SK-N-DZ (cell line): ENCODE data around the gene CFAP298. TPM values are rescaled to one million over a fixed set of nuclear protein-coding genes. Genes with fewer than 3 reads are reported as not detected.
A peak's percentile ranks its signal among the peaks of the same experiment; 100 is the strongest.
"Not testable (repeated sequence)": the region's sequence is repeated elsewhere in the genome, so short reads cannot be mapped to it uniquely, and the experiment has no call there.

Experiments used
- DNase-seq: peaks from one replicate; pipeline ENCODE4 v3.0.0-alpha.2; 2015; ENCODE audit warnings: low spot score
- polyA plus RNA-seq, 2 experiments: library from polyadenylated mRNA; depleted of rRNA; stranded (reverse); fragments of >200 nt; gene quantifications; 2 replicates each; pipeline ENCODE4 v1.2.3, GENCODE V29; 2014

Gene CFAP298, protein sequence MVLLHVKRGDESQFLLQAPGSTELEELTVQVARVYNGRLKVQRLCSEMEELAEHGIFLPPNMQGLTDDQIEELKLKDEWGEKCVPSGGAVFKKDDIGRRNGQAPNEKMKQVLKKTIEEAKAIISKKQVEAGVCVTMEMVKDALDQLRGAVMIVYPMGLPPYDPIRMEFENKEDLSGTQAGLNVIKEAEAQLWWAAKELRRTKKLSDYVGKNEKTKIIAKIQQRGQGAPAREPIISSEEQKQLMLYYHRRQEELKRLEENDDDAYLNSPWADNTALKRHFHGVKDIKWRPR
- polyA plus RNA-seq (2014; cell fraction: cytosol; rRNA removed), result 51.6 and 61.9 TPM in 2 replicates
- 63.6 and 72.0 TPM in 2 replicates for polyA plus RNA-seq (2014; cell fraction: nucleus; rRNA removed)

DNA sequence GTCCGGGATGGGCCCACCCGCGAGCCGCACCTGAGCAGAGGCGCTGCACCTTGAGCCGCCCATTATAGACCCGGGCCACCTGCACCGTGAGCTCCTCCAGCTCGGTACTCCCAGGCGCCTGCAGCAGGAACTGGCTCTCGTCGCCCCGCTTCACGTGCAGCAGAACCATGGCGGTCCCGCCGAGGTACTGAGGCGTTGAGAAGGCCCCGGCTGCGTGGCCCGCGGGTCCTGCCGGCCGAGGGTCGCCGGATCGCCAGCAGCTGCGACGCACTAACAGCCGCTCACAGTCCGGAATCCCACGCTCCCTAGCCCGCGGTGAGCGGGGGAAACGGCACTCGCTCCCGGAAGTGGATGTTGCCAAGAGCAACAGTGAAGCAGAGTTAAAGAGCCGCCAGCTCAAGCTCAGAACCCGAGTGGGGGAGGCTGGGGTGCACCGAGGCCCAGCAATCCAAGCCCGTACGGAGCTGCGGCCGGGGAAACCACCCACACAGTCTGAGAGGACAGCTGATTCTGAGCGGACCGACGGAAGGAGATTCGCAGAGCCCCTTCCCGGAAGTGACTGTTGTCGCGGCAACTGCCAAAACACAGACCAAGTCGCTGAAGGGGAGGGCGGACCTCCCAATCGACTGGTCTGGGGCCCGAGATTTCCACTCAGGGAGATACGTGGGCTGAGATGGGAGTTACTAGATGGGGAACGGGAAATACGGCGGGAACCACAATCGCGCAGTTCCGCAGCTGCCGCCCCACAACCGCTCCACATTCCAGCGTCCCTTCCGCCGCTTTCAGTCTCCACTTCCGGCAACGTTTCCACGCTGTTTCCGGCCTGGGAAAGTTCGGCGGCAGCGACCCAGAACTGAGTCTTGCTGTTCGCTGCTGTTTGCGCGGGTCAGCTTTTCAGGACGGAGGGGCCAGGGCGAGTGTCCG lies at the start of gene CFAP298:
CFAP298 (minus strand) TSS at position 303 of the 924 bp plus-strand sequence; CDS start at position 169, 134 bp downstream.
- peak; percentile 87 for DNase-seq

DNA sequence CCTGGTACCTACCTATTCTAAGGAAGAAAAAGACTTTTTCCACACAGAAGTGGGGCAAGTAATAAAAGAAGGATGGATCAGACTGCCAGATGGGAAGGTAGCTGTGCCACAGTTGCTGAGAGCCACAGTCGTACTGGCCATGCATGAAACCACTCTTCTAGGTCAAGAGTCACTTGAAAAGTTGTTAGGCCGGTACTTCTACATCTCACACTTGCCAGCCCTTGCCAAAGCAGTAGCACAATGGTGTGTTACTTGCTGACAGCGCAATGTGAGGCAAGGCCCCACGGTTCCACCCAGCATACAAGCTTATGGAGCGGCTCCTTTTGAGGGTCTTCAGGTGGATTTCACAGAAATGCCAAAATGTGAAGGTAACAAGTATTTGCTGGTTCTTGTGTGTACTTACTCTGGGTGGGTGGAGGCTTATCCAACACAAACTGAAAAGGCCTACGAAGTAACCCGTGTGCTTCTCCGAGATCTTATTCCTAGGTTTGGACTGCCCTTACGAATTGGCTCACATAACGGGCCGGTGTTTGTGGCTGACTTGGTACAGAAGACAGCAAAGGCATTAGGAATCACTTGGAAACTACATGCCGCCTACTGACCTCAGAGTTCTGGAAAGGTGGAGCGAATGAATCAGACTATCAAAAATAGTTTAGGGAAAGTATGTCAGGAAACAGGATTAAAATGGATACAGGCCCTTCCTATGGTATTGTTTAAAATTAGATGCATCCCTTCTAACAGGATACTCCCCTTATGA lies 49.0 kb upstream of the CFAP298 start:
- not testable (repeated sequence) for DNase-seq

DNA sequence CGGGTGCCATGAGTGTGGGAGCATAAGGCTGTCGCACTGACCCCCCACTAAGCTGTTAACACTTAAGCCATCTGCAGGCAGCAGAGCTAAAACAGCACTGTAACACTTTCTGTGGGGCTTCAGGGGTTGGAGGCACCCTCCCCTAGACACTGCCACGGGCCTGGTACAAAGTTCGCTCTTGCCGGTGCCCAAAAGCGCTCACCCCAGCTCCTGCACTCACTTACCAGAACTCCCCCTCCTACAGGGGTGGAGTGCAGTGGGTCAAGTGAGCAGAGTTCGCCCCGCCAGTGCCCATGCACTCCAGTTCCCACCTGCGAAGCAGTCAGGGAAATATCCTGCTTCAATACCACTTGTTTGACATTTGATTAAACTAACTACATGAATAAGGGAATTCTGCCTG lies 46.3 kb upstream of the CFAP298 start:
- DNase-seq, result no peak

DNA sequence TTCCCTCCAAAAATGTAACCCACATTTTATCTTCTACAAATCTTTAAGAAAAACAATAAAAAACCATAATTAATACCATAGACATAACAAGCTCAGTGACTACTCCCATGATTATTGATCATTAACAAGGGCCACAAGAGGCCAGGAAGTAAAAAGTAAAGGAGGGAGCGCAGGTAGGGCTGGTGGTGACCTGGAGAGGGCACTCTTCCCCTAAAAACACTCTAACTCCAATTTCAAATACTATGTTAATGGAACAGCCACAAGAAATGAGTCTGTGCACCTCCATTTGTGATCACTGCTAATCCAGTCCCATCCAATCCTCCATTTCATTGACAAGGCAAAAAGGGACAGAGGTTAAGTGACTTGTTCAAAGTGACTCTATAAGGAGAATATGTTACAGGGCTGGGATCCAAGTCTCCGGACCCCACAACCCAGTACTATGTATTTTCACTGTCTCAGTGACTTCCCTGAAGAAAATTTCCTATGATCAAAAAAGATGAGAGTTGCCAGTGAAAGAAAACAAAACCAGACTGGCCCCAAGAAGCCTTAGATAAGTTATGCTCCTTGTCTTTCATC lies 41.2 kb upstream of the CFAP298 start:
- peak; percentile 2 for DNase-seq

DNA sequence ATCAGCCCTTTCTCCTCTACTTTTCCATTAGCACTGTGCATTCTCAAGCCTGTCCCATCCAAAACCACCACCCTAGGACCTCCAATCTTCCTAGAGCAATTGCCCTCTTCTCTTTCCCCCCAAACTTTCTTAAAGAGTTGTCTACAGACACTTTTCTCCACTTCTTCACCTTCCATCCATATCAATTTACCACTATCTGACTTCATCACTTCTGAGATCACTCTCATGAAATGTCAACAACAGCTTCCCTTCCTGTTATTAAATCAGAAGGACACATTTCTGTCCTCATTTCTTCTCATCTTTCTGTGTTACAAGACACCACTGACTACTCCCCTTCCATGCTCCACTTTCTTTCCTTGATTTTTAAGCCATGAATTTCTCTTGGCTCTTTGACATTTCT lies 36.0 kb upstream of the CFAP298 start:
- no peak for DNase-seq

DNA sequence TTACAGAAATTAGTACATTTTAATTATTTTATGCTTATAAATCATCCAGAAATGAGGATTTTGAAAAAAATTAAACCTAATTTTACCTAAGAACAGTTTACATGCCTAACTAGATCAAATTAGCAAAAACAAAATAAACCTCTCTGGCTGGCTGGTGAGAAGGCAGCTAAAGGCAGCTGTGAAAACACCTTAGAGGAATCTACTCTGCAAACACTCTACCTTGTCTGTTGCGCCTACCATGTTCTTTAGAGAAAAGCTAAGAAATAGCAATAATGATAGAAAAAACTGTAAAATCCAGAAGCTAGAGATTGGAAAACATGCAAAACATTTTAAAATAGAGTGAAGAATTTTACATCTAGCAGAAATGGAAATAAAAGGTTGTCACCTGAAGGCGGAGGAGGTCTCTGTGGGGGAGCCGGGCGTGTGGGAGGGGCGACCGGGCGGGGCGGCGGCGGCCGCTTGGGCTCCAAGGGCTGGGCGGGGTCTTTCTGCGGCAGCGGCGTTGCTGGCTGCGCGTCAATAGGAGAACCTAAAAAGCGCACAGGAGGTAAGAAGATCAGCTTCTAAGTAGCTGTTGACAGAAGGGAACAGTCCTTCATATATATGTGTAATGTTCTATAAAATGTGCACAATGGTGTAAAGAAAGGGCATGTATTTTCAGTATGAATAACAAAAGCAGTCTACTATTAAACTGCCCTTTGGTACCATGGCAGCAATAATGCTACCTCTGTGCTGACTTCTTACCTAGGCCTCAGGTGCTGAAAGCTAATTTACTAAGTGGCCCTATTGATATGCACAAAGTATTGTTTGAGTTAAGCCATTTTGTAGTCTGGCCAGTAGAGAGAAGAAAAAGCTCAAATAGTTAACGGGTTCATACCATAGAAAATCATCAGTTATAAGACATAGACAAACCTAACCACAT lies 33.3 kb upstream of the CFAP298 start:
- no peak for DNase-seq

DNA sequence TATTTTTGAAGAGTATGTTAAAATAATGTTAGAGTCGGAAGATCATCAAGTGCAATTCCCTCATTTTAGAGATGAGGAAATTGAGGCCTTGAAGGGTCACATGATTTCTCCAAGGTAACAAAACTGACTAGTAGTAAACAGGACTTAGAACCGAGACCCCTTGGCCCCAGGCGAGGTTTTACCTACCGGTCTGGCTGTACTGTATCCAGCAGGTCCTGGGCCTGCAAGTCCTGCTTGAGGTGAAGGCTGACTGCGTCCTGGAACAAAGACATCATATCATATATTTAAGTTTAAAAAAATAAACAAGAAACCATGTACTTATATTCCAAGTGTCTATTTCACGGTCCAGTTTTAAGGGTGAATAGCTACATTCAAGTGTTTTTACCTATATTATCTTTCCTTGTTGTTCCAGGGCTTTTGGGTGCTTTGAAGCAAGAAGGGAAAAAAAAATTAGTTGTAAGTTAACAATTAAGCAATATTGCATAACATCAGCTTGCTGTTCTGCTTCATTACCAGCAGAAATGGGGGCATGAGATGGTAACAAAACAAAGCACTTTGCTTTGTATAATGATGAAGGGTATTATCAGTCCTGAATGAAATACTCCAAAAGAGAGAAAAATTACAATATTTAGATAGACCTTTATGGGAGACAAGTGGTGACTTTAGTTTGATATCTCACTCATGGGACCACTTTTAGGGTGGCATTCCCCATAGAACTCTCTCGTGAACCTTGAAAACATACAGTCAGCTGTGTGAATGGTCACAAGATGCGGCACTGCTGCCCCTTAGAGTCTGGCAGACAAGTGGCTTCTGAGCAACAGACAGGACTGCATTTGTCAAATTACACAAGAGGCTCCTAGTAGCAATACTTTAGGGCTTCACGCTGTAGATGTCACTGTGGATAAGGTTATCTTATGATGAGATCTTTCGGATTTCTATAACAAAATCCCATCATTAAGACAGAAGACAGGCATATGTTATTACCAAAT lies 29.8 kb upstream of the CFAP298 start:
- no peak for DNase-seq

DNA sequence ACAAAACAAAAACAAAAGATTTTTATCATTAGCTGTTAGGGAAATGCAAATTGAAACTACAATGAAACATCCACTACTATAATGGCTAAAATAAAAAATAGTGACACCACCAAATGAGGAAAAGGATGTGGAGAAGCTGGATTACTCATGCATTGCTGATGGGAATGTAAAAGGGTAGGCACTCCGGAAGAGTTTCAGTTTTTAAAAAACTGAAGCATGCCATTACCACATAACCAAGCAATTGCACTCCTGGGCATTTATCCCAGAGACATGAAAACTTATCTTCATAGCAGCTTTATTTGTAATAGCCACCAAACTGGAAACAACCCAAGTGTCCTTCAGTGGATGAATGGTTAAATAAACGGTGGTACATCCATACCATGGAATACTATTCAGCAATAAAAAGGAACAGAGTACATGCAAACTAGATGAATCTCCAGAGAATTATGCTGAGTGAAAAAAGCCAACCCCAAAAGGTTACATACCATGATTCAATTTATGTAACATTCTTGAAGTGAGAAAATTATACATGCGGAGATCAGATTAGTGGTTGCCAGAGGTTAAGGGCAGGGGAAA lies 14.5 kb upstream of the CFAP298 start:
- DNase-seq, result no peak

DNA sequence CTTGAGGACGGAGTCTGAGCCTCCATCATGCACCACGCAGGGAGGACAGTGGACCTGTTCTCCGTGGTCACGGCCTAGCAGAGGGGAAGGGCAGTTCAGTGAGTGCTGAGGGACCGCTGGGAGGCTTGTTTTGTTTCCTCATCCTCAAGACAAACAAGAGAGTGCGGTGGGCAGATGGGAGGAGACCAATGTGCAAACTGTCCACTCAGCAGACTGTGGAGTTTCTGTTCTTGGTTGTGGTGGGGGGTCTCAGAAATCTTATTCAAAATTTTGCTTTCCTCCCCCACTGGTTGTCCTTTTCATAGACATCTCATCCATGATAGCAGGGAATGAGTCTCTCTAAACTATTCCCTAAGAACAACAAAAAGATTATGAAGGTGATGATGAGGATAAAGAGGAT lies 6.0 kb upstream of the CFAP298 start:
- DNase-seq, result not testable (repeated sequence)

DNA sequence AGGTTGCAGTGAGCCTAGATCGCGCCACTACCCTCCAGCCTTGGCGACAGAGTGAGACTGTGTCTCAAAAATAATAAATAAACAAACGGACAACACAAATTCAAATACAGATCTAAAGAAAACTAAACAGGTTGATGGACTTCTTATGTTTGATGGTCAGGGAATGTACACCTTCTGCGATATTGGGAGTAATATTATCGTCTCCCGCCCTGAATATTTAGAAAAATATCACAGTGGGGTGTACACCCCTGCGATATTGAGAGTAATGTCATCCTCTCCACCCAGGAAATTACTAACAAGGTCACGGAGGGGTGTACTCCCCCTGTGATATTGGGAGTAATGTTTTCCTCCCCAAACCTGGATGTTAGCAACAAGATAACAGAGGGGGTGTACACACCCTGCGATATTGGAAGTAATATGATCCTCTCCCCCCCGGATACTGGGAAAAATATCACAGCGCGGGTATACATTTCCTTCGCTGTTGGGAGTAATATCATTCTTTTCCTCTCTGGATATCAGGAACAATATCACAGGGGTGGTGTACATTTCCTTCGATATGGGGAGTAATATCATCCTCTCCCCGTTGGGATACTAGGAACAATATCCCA lies 1.4 kb upstream of the CFAP298 start:
- DNase-seq, result no peak

DNA sequence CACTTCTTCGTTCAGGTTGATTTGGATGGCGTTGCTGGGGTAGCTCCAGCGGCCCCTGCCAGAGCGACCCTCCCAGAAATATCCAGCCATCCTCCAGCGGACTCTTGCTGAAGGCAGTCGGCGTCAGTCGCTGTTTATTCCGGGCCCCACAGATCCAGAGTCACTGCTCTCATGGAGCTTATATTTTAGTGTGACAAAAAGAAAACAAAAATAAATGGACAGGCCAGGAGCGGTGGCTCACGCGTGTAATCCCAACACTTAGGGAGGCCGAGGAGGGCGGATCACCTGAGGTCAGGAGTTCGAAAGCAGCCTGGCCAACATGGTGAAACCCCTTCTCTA lies 791 bp upstream of the CFAP298 start:
- no peak for DNase-seq

DNA sequence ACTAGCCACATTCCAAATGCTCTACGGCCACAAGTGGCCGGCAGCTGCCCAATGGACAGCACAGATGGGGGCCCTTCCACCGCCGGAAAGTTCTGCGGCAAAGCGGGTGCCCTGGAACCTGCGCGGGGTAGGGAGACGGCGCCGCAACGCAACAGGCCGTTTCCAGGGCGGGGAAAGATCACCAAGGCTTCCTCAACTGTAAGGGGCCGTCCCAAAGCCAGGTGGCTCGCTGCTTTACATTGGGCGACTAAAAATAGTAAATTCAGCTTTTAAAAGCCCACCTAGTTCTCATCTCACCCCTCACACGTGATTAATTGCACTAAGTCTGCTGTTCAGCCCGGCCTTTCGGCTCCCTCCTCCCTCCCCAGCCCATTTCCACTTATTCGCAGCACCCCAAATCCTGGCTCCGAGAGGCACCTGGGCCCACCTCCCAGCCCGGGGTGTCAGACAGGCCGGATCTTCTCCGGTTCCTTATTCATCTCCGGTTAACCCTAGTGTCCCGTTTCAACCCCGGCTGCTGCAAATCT lies 643 bp downstream of the CFAP298 start:
- DNase-seq, result no peak

DNA sequence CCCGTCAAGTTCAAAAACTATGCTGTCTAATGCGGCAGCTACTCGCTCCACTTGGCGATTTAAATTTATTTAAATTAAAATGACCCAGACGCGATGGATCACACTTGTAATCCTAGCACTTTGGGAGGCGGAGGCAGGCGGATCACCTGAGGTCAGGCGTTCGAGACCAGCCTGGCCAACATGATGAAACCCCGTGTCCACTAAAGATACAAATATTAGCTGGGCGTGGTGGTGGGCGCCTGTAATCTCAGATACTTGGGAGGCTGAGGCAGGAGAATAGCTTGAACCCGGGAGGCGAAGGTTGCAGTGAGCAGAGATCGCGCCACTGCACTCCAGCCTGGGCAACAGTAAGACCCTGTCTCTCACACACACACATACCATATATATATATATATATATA lies 1.2 kb downstream of the CFAP298 start:
- not testable (repeated sequence) for DNase-seq

DNA sequence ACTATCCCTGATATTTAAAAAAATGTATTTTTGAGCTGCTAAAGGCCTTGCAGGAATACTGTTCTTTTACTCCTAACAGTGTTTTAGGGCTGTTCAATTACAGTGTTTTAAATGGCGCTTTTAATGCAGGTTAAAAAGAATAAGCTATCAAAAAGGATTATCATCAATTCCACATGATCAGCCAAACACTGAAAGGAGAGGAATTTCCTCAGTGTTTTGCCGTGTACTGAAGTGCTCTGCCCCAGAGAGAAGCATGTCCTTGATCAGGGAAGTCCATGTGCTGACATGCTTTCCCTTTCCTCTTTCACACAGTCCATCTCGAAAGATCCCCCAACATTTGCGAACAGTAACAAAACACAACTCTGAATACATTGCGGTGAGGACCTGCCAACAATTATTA lies 3.3 kb downstream of the CFAP298 start:
- no peak for DNase-seq

DNA sequence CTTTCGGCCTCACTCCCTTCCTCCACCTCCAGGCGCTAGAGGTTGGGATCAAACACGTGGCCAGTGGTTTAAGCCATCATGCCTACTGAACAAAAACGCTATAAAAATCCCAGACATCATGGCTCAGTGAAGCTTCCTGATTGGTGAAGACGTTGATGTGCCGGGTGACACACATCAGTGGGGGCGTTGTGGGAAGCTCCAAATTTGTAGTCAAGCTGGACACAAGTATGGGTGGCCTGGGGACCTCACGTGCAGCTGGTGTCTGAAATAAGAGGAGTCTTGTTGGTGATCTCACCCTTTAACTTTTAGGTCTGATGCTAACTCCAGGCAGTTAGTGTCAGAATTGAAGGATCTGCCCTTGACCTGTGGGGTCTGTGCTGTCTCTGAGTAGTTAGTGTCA lies 6.7 kb downstream of the CFAP298 start:
- DNase-seq, result no peak

DNA sequence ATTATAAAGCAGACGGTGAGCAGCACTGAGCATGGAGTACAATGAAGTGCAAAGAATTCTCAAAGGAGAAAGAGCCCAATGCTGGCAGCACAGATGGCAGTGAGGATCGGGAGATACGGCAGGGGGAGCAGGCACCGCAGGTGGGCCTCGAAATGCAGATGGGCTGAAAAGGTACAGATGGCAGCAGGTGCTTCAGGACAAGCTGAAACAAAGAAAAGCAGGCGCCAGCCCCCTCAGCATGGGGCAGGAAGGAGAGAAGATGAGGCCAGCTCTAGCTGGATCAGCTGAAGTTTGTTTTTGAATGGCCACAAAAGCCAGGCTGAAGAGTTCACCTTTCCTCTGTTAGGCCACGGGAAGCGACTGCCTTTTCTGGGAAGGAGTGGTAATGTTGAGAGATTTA lies 7.7 kb downstream of the CFAP298 start:
- no peak for DNase-seq

DNA sequence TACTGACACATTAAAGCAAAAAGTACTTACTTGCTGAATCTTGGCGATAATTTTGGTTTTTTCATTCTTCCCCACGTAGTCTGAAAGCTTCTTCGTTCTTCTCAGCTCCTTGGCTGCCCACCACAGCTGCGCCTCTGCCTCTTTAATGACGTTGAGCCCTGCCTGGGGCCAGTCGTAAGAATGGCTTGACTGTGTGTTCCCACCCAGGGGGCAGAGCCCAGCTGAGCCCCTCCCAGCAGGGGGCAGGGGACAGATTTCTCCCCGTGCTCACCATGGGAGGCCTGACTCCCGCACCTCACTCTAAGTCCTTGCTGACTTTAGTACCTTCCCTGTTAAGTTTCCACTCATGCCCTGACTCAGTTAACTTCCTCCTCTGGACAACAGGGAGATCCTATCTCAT lies 9.0 kb downstream of the CFAP298 start:
- no peak for DNase-seq

DNA sequence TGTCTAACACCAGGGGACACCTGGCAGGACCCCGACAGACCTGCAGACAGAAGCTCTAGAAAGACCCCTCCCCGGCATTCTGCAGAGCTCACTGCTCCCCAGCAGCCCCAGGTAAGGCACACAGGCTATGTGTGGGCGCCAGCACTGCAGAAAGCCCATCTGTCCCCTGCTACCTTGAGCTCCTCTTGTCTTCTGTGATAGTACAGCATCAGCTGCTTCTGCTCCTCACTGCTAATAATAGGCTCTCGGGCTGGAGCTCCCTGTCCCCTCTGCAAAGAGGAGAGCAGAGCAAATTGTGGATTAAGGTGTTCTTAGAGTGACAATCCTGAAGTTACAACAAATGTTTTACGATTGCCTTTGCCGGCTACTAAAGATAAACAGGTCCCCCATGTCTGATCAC lies 10.1 kb downstream of the CFAP298 start:
- DNase-seq, result no peak
